CD14-positive monocyte (primary cell): ENCODE results near the gene TMEM132D. TPM values are rescaled to one million over a fixed set of nuclear protein-coding genes. Genes with fewer than 3 reads are reported as not detected.

Experiments used
- DNase-seq, 3 donors: peaks; one replicate each; pipeline ENCODE4 v3.0.0-alpha.2; 2011 to 2022
- H2AFZ ChIP-seq: 2 replicates; pipeline ENCODE4 v1.6.0; 2012; ENCODE audit warnings: mild to moderate bottlenecking, low read depth, low read length, inconsistent platforms; ENCODE audit not compliant: insufficient read depth, poor library complexity, severe bottlenecking
- H3K27ac ChIP-seq, 2 donors: 1 replicate in 1 of 2; 2 replicates in 1 of 2; pipeline ENCODE4 v1.5.1; 2012 to 2013; ENCODE audit warnings: low read length in 2 of 2, control low read depth in 1 of 2, inconsistent platforms in 1 of 2, low read depth in 1 of 2, mild to moderate bottlenecking in 1 of 2
- H3K27me3 ChIP-seq, 2 donors: one replicate each; pipeline versions ENCODE4 v1.6.0 to v1.6.1; 2011 to 2013; ENCODE audit warnings: low read length in 2 of 2; ENCODE audit not compliant: control insufficient read depth in 2 of 2, insufficient read depth in 2 of 2
- H3K36me3 ChIP-seq, 2 donors: replicated peaks in 1 of 2; 1 replicate in 1 of 2; 2 replicates in 1 of 2; pipeline versions ENCODE4 v1.5.1 to v1.6.1; 2012 to 2013; ENCODE audit warnings: low read length in 2 of 2, control low read depth in 1 of 2, inconsistent platforms in 1 of 2, mild to moderate bottlenecking in 1 of 2; ENCODE audit not compliant: insufficient read depth in 2 of 2, control insufficient read depth in 1 of 2
- H3K4me1 ChIP-seq, 2 donors: 1 replicate in 1 of 2; 2 replicates in 1 of 2; pipeline versions ENCODE4 v1.5.1 to v1.6.1; 2012 to 2013; ENCODE audit warnings: low read length in 2 of 2, control low read depth in 1 of 2, inconsistent platforms in 1 of 2, mild to moderate bottlenecking in 1 of 2, moderate library complexity in 1 of 2; ENCODE audit not compliant: insufficient read depth in 2 of 2, control insufficient read depth in 1 of 2
- H3K4me2 ChIP-seq: replicated peaks from 2 replicates; pipeline ENCODE3; 2012; ENCODE audit warnings: low read length, moderate library complexity, mild to moderate bottlenecking; ENCODE audit not compliant: poor library complexity, severe bottlenecking; ENCODE audit errors: extremely low read depth
- H3K4me3 ChIP-seq, 3 experiments: fragments of 200-600 bp in 1 of 3; sonication (generic) in 1 of 3; replicated peaks in 1 of 3; 1 replicate in 2 of 3; 2 replicates in 1 of 3; pipeline ENCODE4 v1.5.1; 2011 to 2013; ENCODE audit warnings: low read length in 3 of 3, mild to moderate bottlenecking in 3 of 3, control low read depth in 2 of 3, low read depth in 2 of 3, inconsistent platforms in 1 of 3, moderate library complexity in 1 of 3
- H3K79me2 ChIP-seq: 2 replicates; pipeline ENCODE4 v1.6.0; 2012; ENCODE audit warnings: mild to moderate bottlenecking, control low read depth, inconsistent platforms, low read length, moderate library complexity; ENCODE audit not compliant: insufficient read depth
- H3K9ac ChIP-seq: 2 replicates; pipeline ENCODE4 v1.6.0; 2017; ENCODE audit warnings: low read length, mild to moderate bottlenecking; ENCODE audit not compliant: insufficient read depth, poor library complexity, severe bottlenecking
- H3K9me3 ChIP-seq, 2 donors: replicated peaks in 1 of 2; 1 replicate in 1 of 2; 2 replicates in 1 of 2; pipeline versions ENCODE4 v1.5.1 to v1.6.1; 2012 to 2013; ENCODE audit warnings: low read length in 2 of 2, control low read depth in 1 of 2; ENCODE audit not compliant: control insufficient read depth in 1 of 2, insufficient read depth in 1 of 2
- H4K20me1 ChIP-seq: 2 replicates; pipeline ENCODE4 v1.6.0; 2012; ENCODE audit warnings: mild to moderate bottlenecking, low read length, control low read depth, moderate library complexity; ENCODE audit not compliant: insufficient read depth
- H3K27ac Mint-ChIP-seq, 7 donors: one replicate each; pipeline ENCODE4 v1.8.0; 2020; ENCODE audit warnings: mild to moderate bottlenecking in 7 of 7, mixed read lengths in 7 of 7, moderate library complexity in 6 of 7, inconsistent platforms in 2 of 7
- H3K27me3 Mint-ChIP-seq, 3 donors: one replicate each; pipeline ENCODE4 v1.8.0; 2021 to 2022; ENCODE audit warnings: low read depth in 3 of 3, mild to moderate bottlenecking in 3 of 3, mixed read lengths in 3 of 3, moderate library complexity in 3 of 3, inconsistent platforms in 1 of 3
- H3K36me3 Mint-ChIP-seq, 2 donors: one replicate each; pipeline ENCODE4 v1.8.0; 2020; ENCODE audit warnings: mixed read lengths in 2 of 2, inconsistent platforms in 1 of 2, mild to moderate bottlenecking in 1 of 2
- H3K4me1 Mint-ChIP-seq: one replicate; pipeline ENCODE4 v1.8.0; 2020; ENCODE audit warnings: mild to moderate bottlenecking, mixed read lengths
- H3K4me3 Mint-ChIP-seq, 2 donors: one replicate each; pipeline ENCODE4 v1.8.0; 2020; ENCODE audit warnings: mild to moderate bottlenecking in 2 of 2, mixed read lengths in 2 of 2, moderate library complexity in 1 of 2
- H3K9me3 Mint-ChIP-seq, 7 donors: one replicate each; pipeline ENCODE4 v1.8.0; 2020 to 2022; ENCODE audit warnings: mixed read lengths in 7 of 7, mild to moderate bottlenecking in 6 of 7, moderate library complexity in 6 of 7, inconsistent platforms in 2 of 7
- CTCF ChIP-seq: fragments of 200-600 bp; IDR thresholded peaks from one replicate; pipeline ENCODE4 v1.8.0; 2022; ENCODE audit warnings: antibody characterized with exemption, mild to moderate bottlenecking
- WGBS: methylation state at CpG from one replicate; pipeline ENCODE4 v1.1.5; 2013; ENCODE audit warnings: missing lambda C conversion rate; ENCODE audit not compliant: insufficient coverage; 5-methylcytosine and 5-hydroxymethylcytosine counted together
- intact Hi-C, 2 donors: fragments of 100-400 bp; cut with micrococcal nuclease; formaldehyde crosslinking; loops; one replicate each; pipeline versions ENCODE4 v1.15.0 to v1.15.1; 2023
- polyA plus RNA-seq, 3 donors: library from polyadenylated mRNA; depleted of rRNA in 1 of 3; unstranded in 2 of 3; stranded (reverse) in 1 of 3; fragments of 300-500 nt in 2 of 3; fragments of >200 nt in 1 of 3; fragmentation: Illumina TruSeq in 2 of 3; gene quantifications; 1 replicate in 2 of 3; 2 replicates in 1 of 3; pipeline ENCODE4 v1.2.3, GENCODE V29; 2012 to 2021

TMEM132D gene
- polyA plus RNA-seq, 3 donors: 0.04 TPM; not detected in 2

DNA sequence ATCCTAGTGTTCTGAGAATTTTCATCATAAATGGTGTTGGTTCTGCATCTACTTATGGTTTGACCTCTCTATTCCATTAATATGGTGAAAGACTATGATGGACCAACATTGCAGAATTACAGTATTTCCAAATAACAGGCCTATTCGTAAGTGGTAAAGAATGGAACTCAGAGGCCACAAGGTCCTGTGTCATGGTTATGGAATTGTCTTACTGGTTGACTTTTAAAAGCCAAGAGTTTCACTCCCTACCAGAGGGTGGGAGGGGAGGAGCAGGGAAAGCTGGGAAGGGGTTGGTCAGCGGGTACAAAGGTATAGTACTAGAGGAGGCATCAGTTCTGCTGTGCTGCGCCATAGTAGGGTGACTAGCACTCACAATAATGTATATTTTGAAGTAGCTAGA is 153.4 kb downstream of the TMEM132D start:
- H3K4me3 ChIP-seq: no peak overlapping the region
- no peak overlapping the region for H3K4me2 ChIP-seq
- no peak overlapping the region for H2AFZ ChIP-seq
- H4K20me1 ChIP-seq: no peaks in the 10 kb centered on the region
- Mint-ChIP-seq H3K36me3 (no peaks in the 10 kb centered on the region), H3K27ac (no peak overlapping the region), H3K27me3 (no peaks in the 10 kb centered on the region), H3K4me3 (no peak overlapping the region), H3K9me3 (peaks cover 0 to 2% (median 0%) of the 10 kb centered on the region in 7 donors), H3K4me1 (no peaks in the 10 kb centered on the region)
- no peak for TF ChIP-seq CTCF
- intact Hi-C loops: no loop called here
- no peaks in the 10 kb centered on the region for H3K79me2 ChIP-seq
- DNase-seq: no peak
- H3K9ac ChIP-seq: no peak overlapping the region
- H3K27me3 ChIP-seq: no peaks in the 10 kb centered on the region
- H3K9me3 ChIP-seq: peaks cover 0 to 8% of the 10 kb centered on the region in 2 donors
- H3K36me3 ChIP-seq: no peaks in the 10 kb centered on the region
- H3K4me1 ChIP-seq: no peaks in the 10 kb centered on the region
- no peak overlapping the region for H3K27ac ChIP-seq
- WGBS: no CpG with 5 or more reads among the region's 3 CpGs

GRCh38 chr12:129746318-129746717 is 157.5 kb downstream of the TMEM132D start:
- no peak overlapping the region for H3K4me3 ChIP-seq
- WGBS: 60% methylated on average over 1 of the region's 4 CpGs
- no peaks in the 10 kb centered on the region for H3K4me1 ChIP-seq
- H4K20me1 ChIP-seq: no peaks in the 10 kb centered on the region
- Mint-ChIP-seq H3K9me3 (peaks cover 0 to 3% (median 0%) of the 10 kb centered on the region in 7 donors), H3K4me1 (no peaks in the 10 kb centered on the region), H3K4me3 (no peak overlapping the region), H3K36me3 (no peaks in the 10 kb centered on the region), H3K27me3 (peaks cover 0 to 2% (median 0%) of the 10 kb centered on the region in 3 donors), H3K27ac (no peak overlapping the region)
- no peak for DNase-seq
- no peak overlapping the region for H3K4me2 ChIP-seq
- H3K27me3 ChIP-seq: no peaks in the 10 kb centered on the region
- no peaks in the 10 kb centered on the region for H3K36me3 ChIP-seq
- intact Hi-C loops: no loop called here
- H3K27ac ChIP-seq: no peak overlapping the region
- H3K79me2 ChIP-seq: no peaks in the 10 kb centered on the region
- no peak for TF ChIP-seq CTCF
- no peak overlapping the region for H2AFZ ChIP-seq
- H3K9ac ChIP-seq: no peak overlapping the region
- peaks cover 4 to 8% of the 10 kb centered on the region in 2 donors for H3K9me3 ChIP-seq
